ENCODE data around the gene PPP3R2.
"Not testable (repeated sequence)": the region's sequence is repeated elsewhere in the genome, so short reads cannot be mapped to it uniquely, and the experiment has no call there.

Gene PPP3R2

GRCh38 chr9:101587332-101588043, 7.3 kb downstream of the PPP3R2 start:
- DNase-seq = no peak

- no peak for DNase-seq
These were observed 8.1 kb downstream of the PPP3R2 start for GRCh38 chr9:101586651-101587050.

- no peak for DNase-seq
These were observed 9.0 kb downstream of the PPP3R2 start for GRCh38 chr9:101585740-101586139.

GRCh38 chr9:101582553-101582952, 12.2 kb downstream of the PPP3R2 start:
- DNase-seq = no peak

GRCh38 chr9:101579711-101580545, 14.8 kb downstream of the PPP3R2 start:
- no peak for DNase-seq

- no peak for DNase-seq
These were observed 16.4 kb downstream of the PPP3R2 start for GRCh38 chr9:101578378-101578777.

- no peak for DNase-seq
These were observed 19.9 kb downstream of the PPP3R2 start for GRCh38 chr9:101574731-101575333.

- DNase-seq = no peak
These were observed 22.5 kb downstream of the PPP3R2 start for GRCh38 chr9:101572316-101572715.

- no peak for DNase-seq
These were observed 23.7 kb downstream of the PPP3R2 start for GRCh38 chr9:101571114-101571513.

- no peak for DNase-seq
These were observed 24.8 kb downstream of the PPP3R2 start for GRCh38 chr9:101569741-101570501.

GRCh38 chr9:101567725-101568350, 26.9 kb downstream of the PPP3R2 start:
- no peak for DNase-seq

- DNase-seq = no peak
These were observed 27.7 kb downstream of the PPP3R2 start for GRCh38 chr9:101566904-101567724.

- no peak for DNase-seq
These were observed 30.5 kb downstream of the PPP3R2 start for GRCh38 chr9:101564252-101564651.

GRCh38 chr9:101562966-101563365, 31.8 kb downstream of the PPP3R2 start:
- no peak for DNase-seq

- DNase-seq = no peak
These were observed 33.0 kb downstream of the PPP3R2 start for GRCh38 chr9:101561740-101562139.

- not testable (repeated sequence) for DNase-seq
These were observed 45.2 kb downstream of the PPP3R2 start for GRCh38 chr9:101549472-101550098.

- no peak for DNase-seq
These were observed 51.6 kb downstream of the PPP3R2 start for GRCh38 chr9:101543098-101543735.
